ENCODE measurements around the gene HOPX. TPM values are rescaled to one million over a fixed set of nuclear protein-coding genes. Genes with fewer than 3 reads are reported as not detected.

Gene HOPX
- total RNA-seq, 1 experiment from 2014 or later = not detected

- H3K4me2 ChIP-seq (ENCODE audit: insufficient read depth, insufficient read length, low read length) = no peak overlapping the region
- H3K79me1 ChIP-seq (ENCODE audit: insufficient read depth, low read depth, low read length, poor library complexity, severe bottlenecking) = no peaks in the 10 kb centered on the region
- no peak overlapping the region for H3K14ac ChIP-seq (ENCODE audit: insufficient read depth, low read length)
- DNase-seq = no peak
- H3K27me3 Mint-ChIP-seq (ENCODE audit: low read depth) = peaks cover 48% of the 10 kb centered on the region
- H3K27ac ChIP-seq (ENCODE audit: insufficient read length, low read depth, low read length) = no peak overlapping the region
- H2BK15ac ChIP-seq (ENCODE audit: low read depth, low read length) = no peak overlapping the region
- H2BK20ac ChIP-seq (ENCODE audit: low read depth, low read length, poor library complexity, severe bottlenecking) = no peak overlapping the region
- no peak overlapping the region for H4K91ac ChIP-seq (ENCODE audit: insufficient read length, low read depth, low read length)
- no peak overlapping the region for H3K9ac ChIP-seq (ENCODE audit: extremely low read depth, insufficient read length, low read length)
- no peak overlapping the region for H2AFZ ChIP-seq (ENCODE audit: low read length)
- H3K4me1 ChIP-seq (ENCODE audit: insufficient read depth, low read length) = no peaks in the 10 kb centered on the region
- no peak overlapping the region for H2BK12ac ChIP-seq (ENCODE audit: insufficient read length, low read depth, low read length)
- H3K4me3 Mint-ChIP-seq = no peak overlapping the region
- peaks cover 5 to 26% of the 10 kb centered on the region in 2 experiments for H3K4me1 Mint-ChIP-seq
- H3K9me3 ChIP-seq (ENCODE audit: control insufficient read depth, low read depth, low read length) = no peaks in the 10 kb centered on the region
- H3K18ac ChIP-seq (ENCODE audit: insufficient read length, low read depth, low read length) = no peak overlapping the region
- H3K23me2 ChIP-seq (ENCODE audit: insufficient read length, low read depth, low read length, poor library complexity, severe bottlenecking) = no peaks in the 10 kb centered on the region
- no peak overlapping the region for H2BK5ac ChIP-seq (ENCODE audit: insufficient read length, low read length)
- peaks cover 8% of the 10 kb centered on the region in 2 experiments for H3K9me3 Mint-ChIP-seq
- TF ChIP-seq, protein P1, sequence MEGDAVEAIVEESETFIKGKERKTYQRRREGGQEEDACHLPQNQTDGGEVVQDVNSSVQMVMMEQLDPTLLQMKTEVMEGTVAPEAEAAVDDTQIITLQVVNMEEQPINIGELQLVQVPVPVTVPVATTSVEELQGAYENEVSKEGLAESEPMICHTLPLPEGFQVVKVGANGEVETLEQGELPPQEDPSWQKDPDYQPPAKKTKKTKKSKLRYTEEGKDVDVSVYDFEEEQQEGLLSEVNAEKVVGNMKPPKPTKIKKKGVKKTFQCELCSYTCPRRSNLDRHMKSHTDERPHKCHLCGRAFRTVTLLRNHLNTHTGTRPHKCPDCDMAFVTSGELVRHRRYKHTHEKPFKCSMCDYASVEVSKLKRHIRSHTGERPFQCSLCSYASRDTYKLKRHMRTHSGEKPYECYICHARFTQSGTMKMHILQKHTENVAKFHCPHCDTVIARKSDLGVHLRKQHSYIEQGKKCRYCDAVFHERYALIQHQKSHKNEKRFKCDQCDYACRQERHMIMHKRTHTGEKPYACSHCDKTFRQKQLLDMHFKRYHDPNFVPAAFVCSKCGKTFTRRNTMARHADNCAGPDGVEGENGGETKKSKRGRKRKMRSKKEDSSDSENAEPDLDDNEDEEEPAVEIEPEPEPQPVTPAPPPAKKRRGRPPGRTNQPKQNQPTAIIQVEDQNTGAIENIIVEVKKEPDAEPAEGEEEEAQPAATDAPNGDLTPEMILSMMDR (conservative IDR thresholded peaks at IDR 0.05) = no peak
- H3K23ac ChIP-seq (ENCODE audit: insufficient read length, low read depth, low read length) = no peak overlapping the region
- H3K4ac ChIP-seq (ENCODE audit: low read depth, low read length) = no peak overlapping the region
- no peak overlapping the region for H4K5ac ChIP-seq (ENCODE audit: insufficient read length, low read depth, low read length)
- no peak overlapping the region for H3K27ac Mint-ChIP-seq
- H3T11ph ChIP-seq (ENCODE audit: low read length) = no peak overlapping the region
- H3K36me3 Mint-ChIP-seq (ENCODE audit: insufficient read depth in 1 of 3, low read depth in 3 of 3) = peaks cover 0 to 7% (median 3%) of the 10 kb centered on the region in 3 experiments; a peak in 4 of 7 replicates
- no peak overlapping the region for H2BK120ac ChIP-seq (ENCODE audit: low read depth, low read length, poor library complexity, severe bottlenecking)
- no peaks in the 10 kb centered on the region for H4K20me1 ChIP-seq (ENCODE audit: control insufficient read depth, insufficient read depth, insufficient read length)
- H2AK5ac ChIP-seq (ENCODE audit: insufficient read length, low read length) = no peak overlapping the region
- no peak overlapping the region for H4K8ac ChIP-seq (replicated peaks; ENCODE audit: insufficient read length, low read depth, low read length)
- no peaks in the 10 kb centered on the region for H3K79me2 ChIP-seq (ENCODE audit: insufficient read depth, low read length)
- no peak overlapping the region for H3K56ac ChIP-seq (ENCODE audit: insufficient read length, low read depth, low read length)
- H3K27me3 ChIP-seq (ENCODE audit: insufficient read depth, low read length) = peaks cover 7% of the 10 kb centered on the region; the same call in 1 of the 2 replicates
Observed at GRCh38 chr4:56648824-56649151, 32.3 kb downstream of the HOPX start.
